PC-9 (cell line): ENCODE data around the gene GABRB1.

Source experiments
- CTCF ChIP-seq: fragments of 200-600 bp; sonication (generic); conservative IDR thresholded peaks from 2 replicates; pipeline ENCODE4 v1.6.1; 2017; ENCODE audit warnings: mixed run types, antibody characterized with exemption, mild to moderate bottlenecking, moderate library complexity
- EZH2 ChIP-seq: fragments of 200-600 bp; sonication (generic); IDR thresholded peaks from 2 replicates; pipeline ENCODE4 v1.8.0; 2017; ENCODE audit warnings: antibody characterized with exemption, low read depth

GRCh38 chr4:47419296-47419695, 387.9 kb downstream of the GABRB1 start:
- TF ChIP-seq CTCF: no peak
- no peak for TF ChIP-seq EZH2
